GM12878 (cell line): ENCODE data around the gene CLIC3. TPM values are rescaled to one million over a fixed set of nuclear protein-coding genes. Genes with fewer than 3 reads are reported as not detected.

Experiments used
- ATAC-seq: fragments of 200-7000 bp; cut with Tn5 transposase; 3 replicates; pipeline ENCODE4 v1.9.1; 2020; ENCODE audit warnings: mild to moderate bottlenecking, moderate library complexity
- BruUV-seq: library from RNA; stranded (reverse); fragments of 400-500 nt; replicated peaks from 2 replicates; lab custom pipeline; 2021; lab: Mats Ljungman, UMichigan
- CTCF ChIA-PET: fragments of 300-600 bp; sonication (Branson Sonifier 250); formaldehyde crosslinking; extraction: SDS; loops from one replicate; lab custom pipeline; 2021; ENCODE audit warnings: inconsistent platforms; lab: Yijun Ruan, JAX
- POLR2A ChIA-PET: fragments of 350-600 bp; formaldehyde crosslinking; extraction: SDS; loops from one replicate; lab custom pipeline; 2021; ENCODE audit warnings: inconsistent platforms; lab: Charles Lee
- RAD21 ChIA-PET: fragments of 300-600 bp; sonication (Branson Sonifier 250); formaldehyde crosslinking; loops from one replicate; lab custom pipeline; 2023; ENCODE audit warnings: antibody characterized with exemption; ENCODE audit not compliant: unreplicated experiment; lab: Charles Lee
- SMC1A ChIA-PET: fragments of 300-600 bp; sonication (Branson Sonifier 250); formaldehyde crosslinking; loops from one replicate; lab custom pipeline; 2023; ENCODE audit not compliant: unreplicated experiment, uncharacterized antibody; lab: Charles Lee
- DNase-seq: peaks from one replicate; pipeline ENCODE4 v3.0.0-alpha.2; 2011; ENCODE audit warnings: low read depth, low spot score
- FAIRE-seq: peaks from 3 replicates; lab custom pipeline; 2011; peaks lifted over from hg19 to GRCh38; lab: Jason Lieb, UNC
- H2AFZ ChIP-seq: 2 replicates; pipeline ENCODE4 v1.6.0; 2011; ENCODE audit warnings: low read depth, low read length, control low read depth; ENCODE audit not compliant: control insufficient read depth
- H3K27ac ChIP-seq: 2 replicates; pipeline ENCODE4 v1.5.1; 2011; ENCODE audit warnings: control low read depth; ENCODE audit not compliant: control insufficient read depth, insufficient read depth
- H3K27me3 ChIP-seq, 2 experiments: replicated peaks in 1 of 2; 2 replicates each; pipeline versions ENCODE4 v1.6.0 to v1.6.1; 2011; ENCODE audit warnings: low read length in 1 of 2; ENCODE audit not compliant: control insufficient read depth in 2 of 2, insufficient read depth in 2 of 2
- H3K36me3 ChIP-seq, 2 experiments: 2 replicates each; pipeline ENCODE4 v1.5.1; 2011; ENCODE audit warnings: low read length in 1 of 2; ENCODE audit not compliant: control insufficient read depth in 2 of 2, insufficient read depth in 2 of 2
- H3K4me1 ChIP-seq: 2 replicates; pipeline ENCODE4 v1.6.1; 2011; ENCODE audit warnings: mild to moderate bottlenecking, low read length, moderate library complexity, mixed read lengths; ENCODE audit not compliant: control insufficient read depth, insufficient read depth
- H3K4me2 ChIP-seq: 2 replicates; pipeline ENCODE4 v1.6.0; 2011; ENCODE audit warnings: control low read depth; ENCODE audit not compliant: control insufficient read depth, insufficient read depth
- H3K4me3 ChIP-seq: fragments of 200-600 bp; sonication (generic); 2 replicates; pipeline ENCODE4 v1.5.1; 2016
- H3K79me2 ChIP-seq: 2 replicates; pipeline ENCODE4 v1.6.0; 2011; ENCODE audit warnings: low read length; ENCODE audit not compliant: control insufficient read depth, insufficient read depth
- H3K9ac ChIP-seq: 2 replicates; pipeline ENCODE4 v1.8.0; 2011; ENCODE audit warnings: low read length, control low read depth, mixed read lengths; ENCODE audit not compliant: control insufficient read depth, insufficient read depth
- H3K9me3 ChIP-seq: replicated peaks from 3 replicates; pipeline ENCODE4 v1.5.1; 2011; ENCODE audit warnings: mild to moderate bottlenecking, low read length; ENCODE audit not compliant: control insufficient read depth, insufficient read depth
- H4K20me1 ChIP-seq: 2 replicates; pipeline ENCODE4 v1.6.0; 2011; ENCODE audit not compliant: control insufficient read depth, insufficient read depth
- CEBPB ChIP-seq, 2 experiments: fragments of 150-350 bp in 1 of 2; IDR thresholded peaks; 2 replicates each; pipeline ENCODE4 v1.6.1; 2012 to 2014; ENCODE audit warnings: low read depth in 2 of 2, low read length in 2 of 2, borderline replicate concordance in 1 of 2, inconsistent platforms in 1 of 2
- CHD2 ChIP-seq: IDR thresholded peaks from 2 replicates; pipeline ENCODE4 v1.6.1; 2011; ENCODE audit warnings: low read depth, low read length, improper control_type of control experiment, borderline replicate concordance
- GABPA ChIP-seq: IDR thresholded peaks from 2 replicates; pipeline ENCODE4 v1.6.1; 2014; ENCODE audit warnings: antibody characterized with exemption, low read depth, mild to moderate bottlenecking, inconsistent platforms
- RB1 ChIP-seq: fragments of 450-650 bp; formaldehyde crosslinking; IDR thresholded peaks from 2 replicates; pipeline ENCODE4 v1.6.1; 2017; ENCODE audit warnings: mild to moderate bottlenecking, borderline replicate concordance
- ZNF217 ChIP-seq: fragments of 450-650 bp; IDR thresholded peaks from 2 replicates; pipeline ENCODE4 v1.6.1; 2017; ENCODE audit warnings: antibody characterized with exemption, mild to moderate bottlenecking
- ZNF24 ChIP-seq: fragments of 450-650 bp; IDR thresholded peaks from 2 replicates; pipeline ENCODE4 v1.6.1; 2017; ENCODE audit warnings: antibody characterized with exemption, mild to moderate bottlenecking
- ZNF384 ChIP-seq: IDR thresholded peaks from 2 replicates; pipeline ENCODE4 v1.6.1; 2012; ENCODE audit warnings: low read depth, mild to moderate bottlenecking, low read length, improper control_type of control experiment, borderline replicate concordance
- WGBS: methylation state at CpG from one replicate; pipeline ENCODE4 v1.1.6; 2016; ENCODE audit warnings: low lambda C conversion rate; ENCODE audit not compliant: insufficient replicate concordance, insufficient coverage; ENCODE audit errors: missing lambda C conversion rate; 5-methylcytosine and 5-hydroxymethylcytosine counted together
- in situ Hi-C: fragments of 300-500 bp; cut with MboI; formaldehyde crosslinking; loops from 9 replicates; pipeline ENCODE4 v1.14.3; 2018; ENCODE audit warnings: mixed read lengths
- intact Hi-C: fragments of 100-400 bp; cut with micrococcal nuclease; formaldehyde crosslinking; loops from one replicate; pipeline ENCODE4 v1.14.2; 2022; ENCODE audit not compliant: unreplicated experiment
- polyA plus RNA-seq, 11 experiments: library from polyadenylated mRNA; depleted of rRNA in 4 of 11; unstranded in 6 of 11; stranded (reverse) in 5 of 11; fragments of >200 nt; fragmentation: Nextera tagmentation in 4 of 11; fragmentation: Illumina TruSeq in 1 of 11; extraction: Ambion mirVana in 4 of 11; extraction: Trizol in 1 of 11; gene quantifications; 1 replicate in 1 of 11; 2 replicates in 10 of 11; pipeline versions ENCODE4 v1.2.1 to v1.2.3, GENCODE V29; 2011 to 2016; ENCODE audit warnings: inconsistent platforms in 2 of 11, missing spikeins in 2 of 11, low read depth in 1 of 11
- total RNA-seq, 4 experiments: library from RNA; depleted of rRNA in 3 of 4; stranded (reverse); fragments of >200 nt in 3 of 4; fragmentation: Illumina TruSeq in 1 of 4; extraction: Trizol in 1 of 4; gene quantifications; 2 replicates each; pipeline versions ENCODE4 v1.2.1 to v1.2.3, GENCODE V29; 2013 to 2021
- TF ChIP-seq, protein P1 (sequence below): fragments of 450-650 bp; IDR thresholded peaks from 2 replicates; pipeline ENCODE4 v1.6.1; 2016; ENCODE audit warnings: mild to moderate bottlenecking

CLIC3 gene
- total and polyA plus RNA-seq, 10 of the 15 experiments (the other 5 are each of a cell fraction or from before 2014, with no cell fraction given) = 0.31 TPM; not detected in 9

DNA sequence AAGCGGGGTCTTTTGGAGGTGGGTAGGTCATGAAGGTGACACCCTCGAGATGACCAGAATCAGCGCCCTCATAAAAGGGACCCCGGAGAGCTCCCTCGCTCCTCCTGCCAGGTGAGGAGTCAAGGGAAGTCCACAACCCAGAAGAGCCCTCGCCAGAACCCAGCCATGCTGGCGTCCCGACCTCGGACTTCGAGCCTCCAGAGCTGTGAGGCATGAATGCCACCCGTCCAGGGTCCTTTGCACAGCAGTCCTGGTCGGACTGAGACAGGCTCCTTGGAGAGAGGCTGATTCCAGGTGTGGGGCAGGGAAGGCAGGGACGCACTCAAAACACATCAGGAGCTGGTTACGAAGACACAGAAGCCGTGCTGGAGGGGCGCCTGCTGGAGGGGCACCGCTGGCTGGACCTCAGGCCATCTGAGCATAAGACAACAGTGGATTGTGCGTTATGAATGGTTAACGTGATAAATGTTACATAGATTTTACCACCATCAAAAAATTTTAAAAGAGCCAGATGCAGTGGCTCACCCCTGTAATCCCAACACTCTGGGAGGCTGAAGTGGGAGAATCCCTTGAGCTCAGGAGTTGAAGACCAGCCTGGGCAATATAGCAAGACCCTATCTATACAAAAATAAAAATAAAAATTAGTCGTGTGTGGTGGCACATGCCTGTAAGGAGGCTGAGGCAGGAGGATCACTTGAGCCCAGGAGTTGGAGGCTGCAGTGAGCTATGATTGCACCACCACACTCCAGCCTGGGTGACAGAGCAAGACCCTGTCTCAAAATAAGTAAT, 5.7 kb upstream of the CLIC3 start:
- no peaks in the 10 kb centered on the region for H4K20me1 ChIP-seq
- ChIA-PET POLR2A (interaction anchor here (0.6 kb wide), 2 partner anchors 210 to 222 kb away, joined by 3 read pairs; no protein-coding TSS in a partner anchor), SMC1A (interaction anchor here (0.6 kb wide), 1 partner anchor 191 kb away, joined by 3 read pairs; no protein-coding TSS in a partner anchor), CTCF (interaction anchor here (1.3 to 1.7 kb wide), 4 partner anchors 9 to 54 kb away, joined by 3 to 13 read pairs (median 5); partner anchors contain the start of gene PAXX), RAD21 (interaction anchor here (3.6 kb wide), 1 partner anchor 33 kb away, joined by 16 read pairs; no protein-coding TSS in a partner anchor)
- H3K9ac ChIP-seq = no peak overlapping the region
- no peak overlapping the region for H3K4me3 ChIP-seq
- in situ Hi-C loops (no loop called here), intact Hi-C loops (no loop called here)
- 72% methylated on average over 20 of the region's 20 CpGs for WGBS
- DNase-seq (no peak), FAIRE-seq (no peak), ATAC-seq (no peak)
- no peak overlapping the region for H3K27ac ChIP-seq
- H3K9me3 ChIP-seq = peaks cover 2% of the 10 kb centered on the region; the same call in 2 of the 3 replicates
- no TSS peak for BruUV-seq
- no peaks in the 10 kb centered on the region for H3K79me2 ChIP-seq
- H3K4me2 ChIP-seq = no peak overlapping the region
- peaks cover 0 to 6% of the 10 kb centered on the region in 2 experiments; a peak in 2 of 4 replicates for H3K27me3 ChIP-seq
- peaks cover 26% of the 10 kb centered on the region for H3K4me1 ChIP-seq
- H3K36me3 ChIP-seq = no peaks in the 10 kb centered on the region
- TF ChIP-seq GABPA (no peak), ZNF24 (no peak), CEBPB (IDR thresholded peaks at IDR 0.05; ENCODE audit: borderline replicate concordance in 1 of 2, low read depth in 2 of 2, low read length in 2 of 2) (no peak), RB1 (no peak), ZNF384 (no peak), ZNF217 (no peak), CHD2 (no peak)
- TF ChIP-seq, protein P1, sequence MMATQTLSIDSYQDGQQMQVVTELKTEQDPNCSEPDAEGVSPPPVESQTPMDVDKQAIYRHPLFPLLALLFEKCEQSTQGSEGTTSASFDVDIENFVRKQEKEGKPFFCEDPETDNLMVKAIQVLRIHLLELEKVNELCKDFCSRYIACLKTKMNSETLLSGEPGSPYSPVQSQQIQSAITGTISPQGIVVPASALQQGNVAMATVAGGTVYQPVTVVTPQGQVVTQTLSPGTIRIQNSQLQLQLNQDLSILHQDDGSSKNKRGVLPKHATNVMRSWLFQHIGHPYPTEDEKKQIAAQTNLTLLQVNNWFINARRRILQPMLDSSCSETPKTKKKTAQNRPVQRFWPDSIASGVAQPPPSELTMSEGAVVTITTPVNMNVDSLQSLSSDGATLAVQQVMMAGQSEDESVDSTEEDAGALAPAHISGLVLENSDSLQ = no peak
- H2AFZ ChIP-seq = no peak overlapping the region
